ENCODE measurements around the gene DLG5.

GRCh38 chr10:77771450-77771849 is 155.1 kb downstream of the DLG5 start:
- TF ChIP-seq POLR2AphosphoS5 (IDR thresholded peaks at IDR 0.05; ENCODE audit: low read depth, low read length), result no peak
- no peak for TF ChIP-seq REST (IDR thresholded peaks at IDR 0.05; ENCODE audit: insufficient read depth in 1 of 2, low read depth in 2 of 2, low read length in 2 of 2)

Data from PFSK-1 (cell line).